AG10803 (cell line): ENCODE data around the gene SLC13A3.
A peak's percentile ranks its signal among the peaks of the same experiment; 100 is the strongest.

Source experiments
- DNase-seq: peaks from one replicate; pipeline ENCODE4 v3.0.0; 2010; ENCODE audit warnings: low read depth
- H3K4me3 ChIP-seq: 2 replicates; pipeline ENCODE4 v1.5.1; 2011; ENCODE audit warnings: mild to moderate bottlenecking, low read length, control low read depth
- TF ChIP-seq, protein P1 (sequence below): conservative IDR thresholded peaks from 2 replicates; pipeline ENCODE4 v1.5.1; 2011; ENCODE audit warnings: mild to moderate bottlenecking, low read length, control low read depth, inconsistent platforms

Gene SLC13A3

DNA sequence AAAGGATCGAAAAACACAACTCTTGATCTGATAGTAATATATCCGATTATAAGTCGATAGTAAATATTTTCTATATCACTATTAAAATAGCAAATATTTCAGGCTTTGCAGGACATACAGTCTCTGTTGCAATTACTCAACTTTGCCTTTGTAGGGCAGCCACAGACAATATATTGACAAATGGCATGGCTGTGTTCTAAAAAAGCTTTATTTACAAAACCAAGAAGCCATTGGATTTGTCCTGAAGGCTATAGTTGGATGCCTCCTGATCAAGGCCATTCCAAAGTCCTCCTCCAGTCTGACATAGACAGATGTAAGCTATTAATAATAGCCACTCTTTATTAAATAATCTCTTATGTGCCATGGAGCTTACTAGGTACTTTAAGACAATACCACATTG, 106.7 kb downstream of the SLC13A3 start:
- no peak overlapping the region for H3K4me3 ChIP-seq
- TF ChIP-seq, protein P1, sequence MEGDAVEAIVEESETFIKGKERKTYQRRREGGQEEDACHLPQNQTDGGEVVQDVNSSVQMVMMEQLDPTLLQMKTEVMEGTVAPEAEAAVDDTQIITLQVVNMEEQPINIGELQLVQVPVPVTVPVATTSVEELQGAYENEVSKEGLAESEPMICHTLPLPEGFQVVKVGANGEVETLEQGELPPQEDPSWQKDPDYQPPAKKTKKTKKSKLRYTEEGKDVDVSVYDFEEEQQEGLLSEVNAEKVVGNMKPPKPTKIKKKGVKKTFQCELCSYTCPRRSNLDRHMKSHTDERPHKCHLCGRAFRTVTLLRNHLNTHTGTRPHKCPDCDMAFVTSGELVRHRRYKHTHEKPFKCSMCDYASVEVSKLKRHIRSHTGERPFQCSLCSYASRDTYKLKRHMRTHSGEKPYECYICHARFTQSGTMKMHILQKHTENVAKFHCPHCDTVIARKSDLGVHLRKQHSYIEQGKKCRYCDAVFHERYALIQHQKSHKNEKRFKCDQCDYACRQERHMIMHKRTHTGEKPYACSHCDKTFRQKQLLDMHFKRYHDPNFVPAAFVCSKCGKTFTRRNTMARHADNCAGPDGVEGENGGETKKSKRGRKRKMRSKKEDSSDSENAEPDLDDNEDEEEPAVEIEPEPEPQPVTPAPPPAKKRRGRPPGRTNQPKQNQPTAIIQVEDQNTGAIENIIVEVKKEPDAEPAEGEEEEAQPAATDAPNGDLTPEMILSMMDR = no peak
- DNase-seq = no peak

DNA sequence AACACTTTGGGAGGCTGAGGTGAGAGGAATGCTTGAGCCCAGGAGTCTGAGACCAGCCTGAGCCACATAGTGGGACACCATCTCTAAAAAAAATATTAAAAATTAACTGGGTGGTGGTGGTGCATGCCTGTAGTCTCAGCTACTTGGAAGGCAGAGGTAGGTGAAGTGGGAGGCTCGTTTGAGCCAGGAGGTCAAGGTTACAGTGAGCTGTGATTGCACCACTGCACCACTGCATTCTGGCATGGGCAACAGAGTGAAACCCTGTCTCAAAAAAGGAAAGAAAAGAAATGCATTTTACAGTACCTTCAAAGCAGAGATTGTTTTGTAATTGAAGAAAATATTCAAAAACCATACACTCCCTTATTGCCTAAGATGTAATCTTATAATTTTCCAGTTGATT, 107.3 kb downstream of the SLC13A3 start:
- DNase-seq = no peak
- H3K4me3 ChIP-seq = no peak overlapping the region
- TF ChIP-seq, protein P1 = no peak

DNA sequence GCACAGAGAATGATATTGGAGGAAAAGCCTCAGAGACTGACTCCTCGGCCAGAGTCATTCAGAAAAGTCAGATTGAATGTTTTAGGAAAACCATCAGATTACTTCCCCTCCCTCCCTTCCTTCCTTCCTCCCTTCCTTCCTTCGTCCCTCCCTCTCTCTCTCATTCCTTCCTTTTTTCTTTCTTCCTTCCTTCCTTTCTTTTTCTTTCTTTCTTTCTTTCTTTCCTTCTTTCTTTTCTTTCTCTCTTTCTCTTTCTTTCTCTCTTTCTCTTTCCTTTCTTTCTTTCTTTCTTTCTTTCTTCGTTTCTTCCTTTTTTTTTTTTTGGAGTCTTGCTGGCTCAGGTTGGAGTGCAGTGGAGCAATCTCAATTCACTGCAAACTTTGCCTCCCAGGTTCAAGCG, 108.2 kb downstream of the SLC13A3 start:
- TF ChIP-seq, protein P1 = no peak
- no peak overlapping the region for H3K4me3 ChIP-seq
- DNase-seq = no peak

DNA sequence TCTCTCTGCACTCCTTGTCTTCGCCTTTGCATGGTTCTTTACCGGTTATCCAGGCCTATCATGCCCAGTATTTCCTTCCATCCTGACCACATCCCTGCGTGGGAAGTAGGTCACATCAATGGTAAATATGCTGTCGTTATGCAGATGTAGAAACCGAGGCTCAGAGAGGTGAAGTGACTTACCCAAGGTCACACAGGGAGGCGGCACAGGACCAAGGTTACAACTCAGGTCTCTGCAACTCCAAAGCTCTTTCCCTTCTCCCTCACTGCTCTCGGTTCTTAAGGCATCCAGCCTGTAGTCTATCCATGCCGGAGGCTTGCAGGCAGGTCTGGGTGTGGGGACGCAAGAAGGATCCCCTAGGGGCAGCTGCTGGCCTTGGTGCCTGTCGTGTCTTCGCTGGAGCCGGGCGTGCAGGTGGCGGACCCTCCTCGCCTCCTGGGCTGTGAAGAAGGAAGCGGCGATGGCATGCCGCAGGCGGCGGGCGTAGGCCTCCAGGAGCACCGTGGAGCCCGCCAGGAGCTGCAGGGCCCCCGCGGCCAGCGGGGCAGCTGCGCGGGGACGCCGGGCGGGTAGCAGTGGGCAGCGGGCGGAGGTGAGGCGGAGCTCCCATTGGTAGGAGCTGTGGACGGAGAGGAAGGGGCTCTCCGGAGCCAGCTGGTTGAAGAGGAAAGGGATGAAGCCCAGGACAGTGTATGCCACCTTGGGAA, 109.9 kb downstream of the SLC13A3 start:
- TF ChIP-seq, protein P1 = no peak
- no peak for DNase-seq
- no peak overlapping the region for H3K4me3 ChIP-seq

DNA sequence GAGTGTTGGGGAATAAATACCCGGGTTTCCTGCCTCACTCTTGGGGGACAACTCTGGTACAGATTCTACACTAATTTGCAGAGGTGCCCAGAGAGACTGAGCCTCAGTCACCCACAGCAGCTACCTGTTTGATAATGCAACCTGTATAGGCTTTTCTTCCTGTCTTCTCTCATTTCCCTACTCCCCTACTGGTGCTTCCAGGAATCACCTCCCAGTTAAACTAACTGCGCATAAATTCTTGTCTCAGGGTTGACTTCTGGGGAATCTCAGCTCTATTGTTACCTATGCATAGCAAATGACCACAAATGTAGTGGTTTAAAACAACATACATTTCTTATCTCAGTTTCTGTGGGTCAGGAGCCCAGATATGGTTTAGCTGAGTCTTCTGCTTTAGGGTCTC, 112.1 kb downstream of the SLC13A3 start:
- TF ChIP-seq, protein P1 = 0 out of 2 replicates have a peak, but pooled peaks have one; percentile 6
- H3K4me3 ChIP-seq = no peak overlapping the region
- DNase-seq = no peak

DNA sequence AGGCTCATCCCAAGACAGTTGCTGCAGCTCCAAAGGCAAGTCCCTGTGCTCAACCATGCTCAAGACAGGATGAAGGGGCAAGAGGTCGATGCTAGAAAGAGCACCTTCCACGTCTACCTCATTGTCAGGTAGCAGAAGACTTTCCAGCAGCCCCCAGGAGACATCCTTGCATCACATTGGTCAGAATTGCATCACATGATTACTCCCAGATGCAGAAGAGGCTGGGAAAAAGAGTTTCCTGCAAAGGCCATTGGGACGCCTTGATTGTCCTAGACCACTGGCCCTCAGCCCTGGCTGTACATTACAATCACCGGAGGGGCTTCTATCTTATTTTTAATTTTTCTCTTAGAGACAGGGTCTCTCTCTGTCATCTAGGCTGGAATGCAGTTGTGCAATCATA, 120.6 kb downstream of the SLC13A3 start:
- DNase-seq = no peak
- no peak overlapping the region for H3K4me3 ChIP-seq
- TF ChIP-seq, protein P1 = no peak

DNA sequence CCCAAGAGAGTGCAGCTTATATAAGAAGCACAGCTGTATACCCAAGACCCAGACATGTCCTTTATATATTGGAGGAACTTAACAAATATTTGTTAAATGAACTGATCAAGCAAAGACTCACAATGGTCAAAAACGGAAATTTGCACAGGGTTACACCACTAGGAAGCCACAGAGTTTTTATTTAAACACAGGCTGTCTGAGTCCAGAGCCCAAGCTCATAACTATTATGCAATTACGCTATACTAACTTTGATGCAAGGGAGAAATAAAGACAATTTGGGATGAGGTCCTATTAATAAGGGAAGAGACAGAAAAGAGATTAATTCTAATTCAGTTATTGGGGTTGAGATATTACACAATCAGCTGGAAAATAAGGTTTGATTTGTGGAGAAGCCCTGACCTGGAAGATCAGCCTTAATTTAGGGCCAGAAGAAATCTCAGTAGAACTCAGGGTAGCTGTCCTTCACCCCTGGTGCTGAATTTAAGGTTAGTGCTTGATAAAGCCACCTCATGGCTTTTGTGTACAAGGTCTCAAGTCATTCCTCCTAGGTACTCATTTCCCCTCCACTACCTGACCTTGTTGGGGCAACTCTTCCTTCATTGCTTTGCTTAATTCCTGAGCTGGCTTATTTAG, 127.4 kb downstream of the SLC13A3 start:
- no peak overlapping the region for H3K4me3 ChIP-seq
- TF ChIP-seq, protein P1 = no peak
- peak; percentile 5 for DNase-seq
